T-cell (primary cell): ENCODE measurements around the gene AHCYL1. TPM values are rescaled to one million over a fixed set of nuclear protein-coding genes. Genes with fewer than 3 reads are reported as not detected.

ENCODE experiments used
- ATAC-seq, 4 experiments: fragments of 200-7000 bp in 3 of 4; fragments of 150-1000 bp in 1 of 4; cut with Tn5 transposase; replicated peaks in 1 of 4; 1 replicate in 3 of 4; 2 replicates in 1 of 4; pipeline ENCODE4 v1.10.0; 2021; ENCODE audit warnings: moderate library complexity in 3 of 4, mild to moderate bottlenecking in 2 of 4, moderate number of reproducible peaks in 1 of 4
- CTCF ChIA-PET, 2 donors: fragments of 300-600 bp; sonication (Branson Sonifier 250); formaldehyde crosslinking; loops; one replicate each; lab custom pipeline; 2022; ENCODE audit warnings: antibody characterized with exemption in 2 of 2; lab: Charles Lee
- POLR2A ChIA-PET, 2 donors: fragments of 300-600 bp; sonication (Branson Sonifier 250); formaldehyde crosslinking; loops; one replicate each; lab custom pipeline; 2022; ENCODE audit warnings: antibody characterized with exemption in 2 of 2; lab: Charles Lee
- DNase-seq, 35 experiments: peaks; one replicate each; pipeline versions ENCODE4 v3.0.0 to v3.0.0-alpha.2; 2013 to 2023
- H3K27ac ChIP-seq: one replicate; pipeline ENCODE4 v1.5.1; 2013; ENCODE audit warnings: low read length
- H3K27me3 ChIP-seq, 2 experiments: replicated peaks in 1 of 2; 1 replicate in 1 of 2; 2 replicates in 1 of 2; pipeline versions ENCODE4 v1.6.1 to v1.7.0; 2013; ENCODE audit warnings: low read length in 1 of 2, mixed read lengths in 1 of 2; ENCODE audit not compliant: control insufficient read depth in 2 of 2, insufficient read depth in 2 of 2; ENCODE audit errors: extremely low read depth in 1 of 2
- H3K36me3 ChIP-seq, 2 donors: 1 replicate in 1 of 2; 2 replicates in 1 of 2; pipeline versions ENCODE4 v1.6.1 to v1.7.0; 2013; ENCODE audit warnings: low read length in 1 of 2; ENCODE audit not compliant: control insufficient read depth in 2 of 2, insufficient read depth in 1 of 2; ENCODE audit errors: extremely low read depth in 1 of 2
- H3K4me1 ChIP-seq, 2 experiments: 1 replicate in 1 of 2; 2 replicates in 1 of 2; pipeline versions ENCODE4 v1.6.1 to v1.7.0; 2013; ENCODE audit warnings: low read length in 2 of 2, mixed read lengths in 1 of 2; ENCODE audit not compliant: insufficient read depth in 2 of 2, control insufficient read depth in 1 of 2; ENCODE audit errors: extremely low read depth in 1 of 2
- H3K4me3 ChIP-seq, 2 donors: 1 replicate in 1 of 2; 2 replicates in 1 of 2; pipeline versions ENCODE4 v1.5.1 to v1.7.0; 2013; ENCODE audit warnings: mild to moderate bottlenecking in 2 of 2, low read length in 1 of 2, moderate library complexity in 1 of 2; ENCODE audit not compliant: control insufficient read depth in 1 of 2; ENCODE audit errors: extremely low read depth in 1 of 2
- H3K9me3 ChIP-seq: 2 replicates; pipeline ENCODE4 v1.7.0; 2013
- H3K27ac Mint-ChIP-seq, 2 donors: one replicate each; pipeline ENCODE4 v1.8.0; 2020 to 2021; ENCODE audit warnings: mild to moderate bottlenecking in 2 of 2, mixed read lengths in 2 of 2
- H3K27me3 Mint-ChIP-seq, 2 donors: one replicate each; pipeline ENCODE4 v1.8.0; 2021 to 2022; ENCODE audit warnings: mixed read lengths in 2 of 2
- H3K36me3 Mint-ChIP-seq: one replicate; pipeline ENCODE4 v1.8.0; 2021; ENCODE audit warnings: mixed read lengths
- H3K4me1 Mint-ChIP-seq, 3 donors: one replicate each; pipeline ENCODE4 v1.8.0; 2020 to 2022; ENCODE audit warnings: mixed read lengths in 3 of 3, mild to moderate bottlenecking in 1 of 3
- H3K4me3 Mint-ChIP-seq, 3 donors: one replicate each; pipeline ENCODE4 v1.8.0; 2020 to 2022; ENCODE audit warnings: mild to moderate bottlenecking in 3 of 3, mixed read lengths in 3 of 3, moderate library complexity in 3 of 3
- H3K9me3 Mint-ChIP-seq, 3 donors: one replicate each; pipeline ENCODE4 v1.8.0; 2020 to 2022; ENCODE audit warnings: mixed read lengths in 3 of 3
- WGBS: methylation state at CpG from one replicate; pipeline ENCODE4 v1.1.5; 2013; ENCODE audit warnings: missing lambda C conversion rate; ENCODE audit not compliant: insufficient coverage; 5-methylcytosine and 5-hydroxymethylcytosine counted together
- total RNA-seq, 35 experiments: library from RNA in 6 of 35; stranded (reverse) in 6 of 35; fragments of 120-200 nt in 1 of 35; gene quantifications; one replicate each; pipeline versions ENCODE4 v1.2.1 to v1.2.4 and lab custom pipeline; 2013 to 2026

Gene AHCYL1
- total RNA-seq, 5 donors from 2014 or later (not counting 1 experiment from before 2014, with no cell fraction given): 23.0 to 41.6 (median 38.9) TPM

- Mint-ChIP-seq H3K9me3 (no peaks in the 10 kb centered on the region), H3K36me3 (no peaks in the 10 kb centered on the region), H3K27me3 (peaks cover 7 to 16% of the 10 kb centered on the region in 2 donors), H3K27ac (no peak overlapping the region), H3K4me1 (no peaks in the 10 kb centered on the region), H3K4me3 (no peak overlapping the region)
- no peak overlapping the region for H3K4me3 ChIP-seq
- DNase-seq: no peak
- no peak overlapping the region for H3K27ac ChIP-seq
- H3K9me3 ChIP-seq: no peaks in the 10 kb centered on the region
- 87% methylated on average over 11 of the region's 12 CpGs for WGBS
- ChIA-PET CTCF (interaction anchor here in 1 of 2 donors (10.6 kb wide), 1 partner anchor 202 kb away, joined by 163 read pairs; no protein-coding TSS in a partner anchor), POLR2A (interaction anchor here in 1 of 2 donors (0.6 kb wide), 1 partner anchor 177 kb away, joined by 4 read pairs; no protein-coding TSS in a partner anchor)
- H3K27me3 ChIP-seq: peaks cover 0 to 29% of the 10 kb centered on the region in 2 experiments
- no peaks in the 10 kb centered on the region for H3K36me3 ChIP-seq
- no peak for ATAC-seq
- no peaks in the 10 kb centered on the region for H3K4me1 ChIP-seq
These were observed 6.7 kb upstream of the AHCYL1 start for GRCh38 chr1:109977657-109978378.

- Mint-ChIP-seq H3K9me3 (no peaks in the 10 kb centered on the region), H3K4me1 (no peaks in the 10 kb centered on the region), H3K4me3 (no peak overlapping the region), H3K27ac (no peak overlapping the region), H3K36me3 (no peaks in the 10 kb centered on the region), H3K27me3 (peaks cover 7 to 16% of the 10 kb centered on the region in 2 donors)
- no peaks in the 10 kb centered on the region for H3K9me3 ChIP-seq
- POLR2A ChIA-PET: interaction anchor here in 1 of 2 donors (0.6 kb wide), 1 partner anchor 178 kb away, joined by 4 read pairs; no protein-coding TSS in a partner anchor
- ATAC-seq (no peak), DNase-seq (no peak)
- WGBS: 77% methylated on average over 6 of the region's 9 CpGs
- H3K27me3 ChIP-seq: peaks cover 0 to 29% of the 10 kb centered on the region in 2 experiments
- peaks cover 0 to under 1% of the 10 kb centered on the region in 2 experiments for H3K4me1 ChIP-seq
- H3K36me3 ChIP-seq: no peaks in the 10 kb centered on the region
- H3K4me3 ChIP-seq: no peak overlapping the region
- CTCF ChIA-PET: interaction anchor here (8.0 to 10.6 kb wide), 2 partner anchors 201 to 203 kb away, joined by 163 to 254 read pairs; no protein-coding TSS in a partner anchor
- no peak overlapping the region for H3K27ac ChIP-seq
These were observed 5.6 kb upstream of the AHCYL1 start for GRCh38 chr1:109978761-109979488.

DNA sequence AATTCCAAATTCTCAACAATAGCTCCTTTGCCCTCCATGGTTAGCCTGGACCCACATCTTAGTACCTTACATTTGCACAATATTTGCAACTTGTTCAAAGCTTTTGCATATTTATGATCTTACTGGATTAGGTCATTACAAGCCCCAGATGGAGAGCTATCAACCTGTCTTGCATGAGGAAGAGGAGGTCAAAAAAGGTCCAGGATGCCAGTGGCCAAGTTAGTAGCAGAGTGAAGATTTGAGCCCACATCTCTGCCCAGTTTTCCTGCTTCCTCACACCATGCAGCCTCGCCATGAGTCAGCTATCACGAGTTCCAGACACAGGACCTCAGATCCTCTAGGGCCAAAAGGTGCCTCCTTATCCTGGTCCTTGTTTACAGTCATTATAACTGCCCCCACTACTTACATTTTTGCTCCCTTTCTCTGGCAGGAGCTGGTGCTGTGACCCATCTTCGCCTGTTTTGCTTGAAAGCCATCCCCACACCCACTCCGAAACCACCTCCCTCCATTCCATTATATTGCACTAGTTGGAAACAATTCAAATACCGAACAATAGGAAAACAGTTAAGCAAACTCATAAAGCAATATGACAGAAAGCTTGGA lies 5.0 kb upstream of the AHCYL1 start:
- Mint-ChIP-seq H3K9me3 (no peaks in the 10 kb centered on the region), H3K36me3 (no peaks in the 10 kb centered on the region), H3K4me3 (no peak overlapping the region), H3K27me3 (peaks cover 7 to 16% of the 10 kb centered on the region in 2 donors), H3K4me1 (peaks cover 0 to 3% (median under 1%) of the 10 kb centered on the region in 3 donors), H3K27ac (no peak overlapping the region)
- Histone ChIP-seq H3K4me1 (peaks cover 0 to 6% of the 10 kb centered on the region in 2 experiments), H3K4me3 (no peak overlapping the region), H3K27ac (no peak overlapping the region), H3K9me3 (no peaks in the 10 kb centered on the region), H3K36me3 (no peaks in the 10 kb centered on the region), H3K27me3 (peaks cover 0 to 29% of the 10 kb centered on the region in 2 experiments)
- ChIA-PET POLR2A (no interaction called here), CTCF (interaction anchor here (8.0 to 10.6 kb wide), 2 partner anchors 202 to 204 kb away, joined by 163 to 254 read pairs; no protein-coding TSS in a partner anchor)
- WGBS: 26% methylated on average over 2 of the region's 5 CpGs
- DNase-seq (no peak), ATAC-seq (no peak)

- ATAC-seq (no peak), DNase-seq (peak in 4 of 35 experiments; percentile 8 to 36 (median 22))
- Mint-ChIP-seq H3K27me3 (peaks cover 7 to 16% of the 10 kb centered on the region in 2 donors), H3K27ac (no peak overlapping the region), H3K36me3 (no peaks in the 10 kb centered on the region), H3K9me3 (no peaks in the 10 kb centered on the region), H3K4me1 (peaks cover 4 to 8% (median 6%) of the 10 kb centered on the region in 3 donors), H3K4me3 (no peak overlapping the region)
- Histone ChIP-seq H3K4me1 (peaks cover under 1 to 12% of the 10 kb centered on the region in 2 experiments), H3K27ac (no peak overlapping the region), H3K9me3 (no peaks in the 10 kb centered on the region), H3K27me3 (peaks cover 0 to 29% of the 10 kb centered on the region in 2 experiments), H3K36me3 (no peaks in the 10 kb centered on the region), H3K4me3 (no peak overlapping the region)
- POLR2A ChIA-PET: no interaction called here
- CTCF ChIA-PET: interaction anchor here (1.3 to 10.6 kb wide), 3 partner anchors 188 to 205 kb away, joined by 4 to 254 read pairs (median 163); no protein-coding TSS in a partner anchor
- WGBS: 71% methylated on average over 3 of the region's 6 CpGs
These were observed 4.1 kb upstream of the AHCYL1 start for GRCh38 chr1:109980324-109981003.

GRCh38 chr1:109981004-109981335 lies 3.6 kb upstream of the AHCYL1 start:
- WGBS: 85% methylated on average over 3 of the region's 4 CpGs
- H3K27ac ChIP-seq: no peak overlapping the region
- Mint-ChIP-seq H3K36me3 (no peaks in the 10 kb centered on the region), H3K27ac (no peak overlapping the region), H3K4me3 (no peak overlapping the region), H3K27me3 (peaks cover 7 to 16% of the 10 kb centered on the region in 2 donors), H3K4me1 (peaks cover 9 to 13% (median 11%) of the 10 kb centered on the region in 3 donors), H3K9me3 (no peaks in the 10 kb centered on the region)
- DNase-seq (no peak), ATAC-seq (no peak)
- peaks cover 5 to 17% of the 10 kb centered on the region in 2 experiments for H3K4me1 ChIP-seq
- no peaks in the 10 kb centered on the region for H3K9me3 ChIP-seq
- CTCF ChIA-PET: interaction anchor here (1.3 to 10.6 kb wide), 3 partner anchors 189 to 205 kb away, joined by 4 to 254 read pairs (median 163); no protein-coding TSS in a partner anchor
- no peak overlapping the region for H3K4me3 ChIP-seq
- H3K36me3 ChIP-seq: no peaks in the 10 kb centered on the region
- POLR2A ChIA-PET: no interaction called here
- H3K27me3 ChIP-seq: peaks cover 0 to 28% of the 10 kb centered on the region in 2 experiments
